Measurements from ENCODE around the gene ADPRS. TPM values are rescaled to one million over a fixed set of nuclear protein-coding genes. Genes with fewer than 3 reads are reported as not detected.
A peak's percentile ranks its signal among the peaks of the same experiment; 100 is the strongest.

The ADPRS gene
- total RNA-seq, 2 donors from 2014 or later, result 17.0 to 21.2 TPM

DNA sequence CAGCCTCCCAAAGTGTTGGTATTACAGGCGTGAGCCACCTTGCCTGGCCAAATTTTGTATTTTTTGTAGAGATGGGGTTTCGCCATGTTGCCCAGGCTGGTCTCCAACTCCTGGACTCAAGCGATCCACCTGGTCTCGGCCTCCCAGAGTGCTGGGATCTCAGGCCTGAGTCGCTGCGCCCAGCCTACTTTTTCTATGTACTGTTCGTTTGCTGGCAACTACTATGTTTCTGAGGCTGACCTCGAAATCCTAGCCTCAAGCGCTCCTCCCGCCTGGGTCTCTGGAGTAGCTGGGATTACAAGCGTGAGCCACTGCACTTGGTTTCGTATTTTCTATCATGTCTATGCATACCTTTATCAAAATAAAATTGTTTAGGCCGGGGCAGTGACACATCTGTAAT, 5.5 kb upstream of the ADPRS start:
- Mint-ChIP-seq H3K4me3 (no peak overlapping the region), H3K27me3 (peaks cover 29% of the 10 kb centered on the region), H3K27ac (no peak overlapping the region), H3K4me1 (peaks cover 6% of the 10 kb centered on the region), H3K36me3 (ENCODE audit: low read depth) (no peaks in the 10 kb centered on the region)
- no peaks in the 10 kb centered on the region for H3K9me3 ChIP-seq (ENCODE audit: control insufficient read depth, low read length, poor library complexity, severe bottlenecking)
- ATAC-seq, result no peak
- DNase-seq, result no peak

- no peak for DNase-seq
- H3K36me3 Mint-ChIP-seq (ENCODE audit: low read depth), result no peaks in the 10 kb centered on the region
- H3K27ac Mint-ChIP-seq, result no peak within 1 kb of the TSS
- H3K9me3 ChIP-seq (ENCODE audit: control insufficient read depth, low read length, poor library complexity, severe bottlenecking), result no peaks in the 10 kb centered on the region
- H3K4me1 Mint-ChIP-seq, result peaks cover 6% of the 10 kb centered on the region
- peaks cover 29% of the 10 kb centered on the region for H3K27me3 Mint-ChIP-seq
- ATAC-seq, result no peak
- peak within 1 kb of the TSS; percentile 28 for H3K4me3 Mint-ChIP-seq
Measured at GRCh38 chr1:36083635-36084496, 4.8 kb upstream of the ADPRS start, which contains the start of gene TEKT2. TEKT2 (plus strand) TSS chr1:36084094; CDS start chr1:36084922, 828 bp downstream.

DNA sequence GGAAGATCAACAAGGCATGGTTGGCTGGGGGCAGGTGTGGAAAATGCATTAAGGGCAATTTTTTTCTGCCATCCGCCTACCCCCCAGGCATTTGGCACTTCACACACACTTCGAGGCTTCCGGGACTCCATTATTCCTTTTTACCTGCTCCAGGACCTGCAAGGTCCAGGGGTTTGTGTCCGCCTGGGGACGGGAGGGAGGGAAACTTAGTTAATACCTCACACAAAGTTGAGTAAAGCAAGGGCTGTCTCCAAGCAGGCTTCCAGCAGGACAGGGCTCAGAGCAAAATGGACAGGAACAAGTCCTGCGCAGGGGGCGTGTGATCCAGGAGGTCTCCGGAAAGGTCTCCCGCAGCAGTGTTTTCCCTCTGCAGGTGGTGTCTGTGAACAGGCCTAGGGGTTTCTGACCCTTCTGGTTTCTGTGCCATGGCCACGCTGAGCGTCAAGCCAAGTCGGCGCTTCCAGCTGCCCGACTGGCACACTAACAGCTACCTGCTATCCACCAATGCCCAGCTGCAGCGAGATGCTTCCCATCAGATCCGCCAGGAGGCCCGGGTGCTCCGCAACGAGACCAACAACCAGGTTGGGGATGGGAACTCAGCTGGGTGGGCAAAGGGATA, 4.1 kb upstream of the ADPRS start:
- Mint-ChIP-seq H3K4me1 (peaks cover 9% of the 10 kb centered on the region), H3K27me3 (peaks cover 29% of the 10 kb centered on the region), H3K36me3 (ENCODE audit: low read depth) (peaks cover 1% of the 10 kb centered on the region), H3K27ac (no peak overlapping the region), H3K4me3 (peak overlapping the region; percentile 28)
- no peak for ATAC-seq
- DNase-seq, result no peak
- no peaks in the 10 kb centered on the region for H3K9me3 ChIP-seq (ENCODE audit: control insufficient read depth, low read length, poor library complexity, severe bottlenecking)

DNA sequence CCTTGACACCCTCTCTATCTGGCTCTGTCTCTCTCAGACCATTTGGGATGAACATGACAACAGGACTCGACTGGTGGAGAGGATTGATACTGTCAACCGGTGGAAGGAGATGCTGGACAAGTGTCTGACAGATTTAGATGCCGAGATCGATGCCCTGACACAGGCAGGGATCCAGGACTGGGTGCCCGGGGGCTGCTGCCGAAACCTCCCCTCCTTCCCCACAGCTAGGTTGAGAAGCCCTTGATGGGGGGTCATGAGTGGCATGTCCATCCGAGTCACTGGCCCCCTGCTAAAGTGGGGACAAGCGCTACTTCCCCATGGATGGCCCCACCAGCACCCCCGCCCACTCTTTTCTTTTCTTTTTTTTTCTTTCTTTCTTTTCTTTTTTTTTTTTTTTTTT, 3.6 kb upstream of the ADPRS start:
- peaks cover 13% of the 10 kb centered on the region for H3K4me1 Mint-ChIP-seq
- H3K27me3 Mint-ChIP-seq, result peaks cover 29% of the 10 kb centered on the region

GRCh38 chr1:36085686-36086526, 2.8 kb upstream of the ADPRS start:
- DNase-seq (no peak), ATAC-seq (no peak)
- Mint-ChIP-seq H3K36me3 (ENCODE audit: low read depth) (peaks cover 2% of the 10 kb centered on the region), H3K27ac (no peak overlapping the region), H3K4me3 (no peak overlapping the region), H3K27me3 (peaks cover 29% of the 10 kb centered on the region), H3K4me1 (peaks cover 13% of the 10 kb centered on the region)
- no peaks in the 10 kb centered on the region for H3K9me3 ChIP-seq (ENCODE audit: control insufficient read depth, low read length, poor library complexity, severe bottlenecking)

More for the DNA sequence above, 3.6 kb upstream of the ADPRS start:
- ATAC-seq (no peak), DNase-seq (no peak)
- Mint-ChIP-seq H3K4me3 (no peak overlapping the region), H3K27ac (no peak overlapping the region), H3K36me3 (ENCODE audit: low read depth) (peaks cover 2% of the 10 kb centered on the region)
- H3K9me3 ChIP-seq (ENCODE audit: control insufficient read depth, low read length, poor library complexity, severe bottlenecking), result no peaks in the 10 kb centered on the region

GRCh38 chr1:36086529-36087232, 2.0 kb upstream of the ADPRS start:
- no peaks in the 10 kb centered on the region for H3K9me3 ChIP-seq (ENCODE audit: control insufficient read depth, low read length, poor library complexity, severe bottlenecking)
- H3K36me3 Mint-ChIP-seq (ENCODE audit: low read depth), result peaks cover 2% of the 10 kb centered on the region
- peak overlapping the region; percentile 16 for H3K27ac Mint-ChIP-seq
- H3K4me3 Mint-ChIP-seq, result no peak overlapping the region
- DNase-seq, result no peak
- ATAC-seq, result no peak
- H3K4me1 Mint-ChIP-seq, result peaks cover 13% of the 10 kb centered on the region
- peaks cover 29% of the 10 kb centered on the region for H3K27me3 Mint-ChIP-seq

GRCh38 chr1:36087233-36088123, 1.2 kb upstream of the ADPRS start:
- H3K36me3 Mint-ChIP-seq (ENCODE audit: low read depth), result peaks cover 2% of the 10 kb centered on the region
- H3K27ac Mint-ChIP-seq, result peak overlapping the region; percentile 16
- ATAC-seq (no peak), DNase-seq (no peak)
- H3K9me3 ChIP-seq (ENCODE audit: control insufficient read depth, low read length, poor library complexity, severe bottlenecking), result no peaks in the 10 kb centered on the region
- H3K4me3 Mint-ChIP-seq, result no peak overlapping the region
- peaks cover 21% of the 10 kb centered on the region for H3K27me3 Mint-ChIP-seq
- peaks cover 11% of the 10 kb centered on the region for H3K4me1 Mint-ChIP-seq

DNA sequence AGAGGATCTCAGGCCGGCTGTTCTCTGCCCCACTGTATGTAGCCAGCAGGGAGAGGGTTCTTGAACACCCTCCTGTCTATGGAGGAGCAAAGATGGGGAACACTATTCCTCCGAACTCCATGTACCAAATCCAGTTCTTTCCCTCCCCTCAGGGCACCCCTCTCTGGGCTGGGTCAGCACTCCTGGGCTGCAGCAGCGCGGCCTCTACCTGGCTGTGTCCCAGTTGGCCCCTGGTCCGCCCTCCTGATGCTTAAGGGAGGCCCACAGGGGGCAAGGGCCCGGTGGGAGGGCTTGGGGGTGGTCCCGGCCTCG, 471 bp upstream of the ADPRS start:
- DNase-seq (no peak), ATAC-seq (no peak)
- peak overlapping the region; percentile 77 for H3K27ac Mint-ChIP-seq
- H3K36me3 Mint-ChIP-seq (ENCODE audit: low read depth), result peaks cover 2% of the 10 kb centered on the region
- peaks cover 19% of the 10 kb centered on the region for H3K27me3 Mint-ChIP-seq
- no peaks in the 10 kb centered on the region for H3K9me3 ChIP-seq (ENCODE audit: control insufficient read depth, low read length, poor library complexity, severe bottlenecking)
- peaks cover 11% of the 10 kb centered on the region for H3K4me1 Mint-ChIP-seq
- peak overlapping the region; percentile 93 for H3K4me3 Mint-ChIP-seq

DNA sequence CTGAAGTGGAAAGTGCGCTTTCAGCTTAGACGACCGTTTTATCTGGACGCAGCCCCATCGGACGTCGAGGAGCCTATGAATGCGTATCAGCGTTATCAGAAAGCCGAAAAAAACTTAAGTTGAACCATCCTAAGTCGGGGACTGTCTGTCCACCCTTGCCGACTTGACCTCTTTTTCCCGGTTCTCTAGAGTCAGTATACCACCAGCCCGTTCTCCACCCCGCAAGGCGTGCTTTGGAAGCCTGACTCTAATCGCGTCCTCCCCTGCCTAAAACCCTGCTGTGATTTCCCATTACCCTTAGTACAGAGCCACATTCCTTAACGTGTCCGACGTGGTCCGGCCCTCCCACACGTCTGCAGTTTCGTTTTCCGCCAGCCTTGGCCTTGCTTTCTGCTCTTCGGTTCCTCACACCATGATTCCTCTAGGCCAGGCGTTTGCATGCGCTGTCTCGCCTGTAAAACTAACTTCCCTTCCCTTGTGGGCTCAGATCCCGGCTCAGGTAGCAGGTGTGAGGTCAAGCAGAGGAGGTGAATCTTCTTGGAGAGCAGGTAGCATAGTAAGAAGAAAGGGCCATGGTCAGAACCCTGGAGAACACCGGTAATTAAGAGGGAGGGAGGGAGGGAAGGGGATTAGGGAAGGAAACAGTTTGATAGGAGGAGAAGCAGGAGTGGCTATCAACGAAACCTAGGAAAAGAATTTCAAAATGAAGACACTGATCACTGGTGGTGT, 865 bp downstream of the ADPRS start:
- Mint-ChIP-seq H3K27ac (peak overlapping the region; percentile 77), H3K4me3 (peak overlapping the region; percentile 93), H3K36me3 (ENCODE audit: low read depth) (peaks cover 2% of the 10 kb centered on the region), H3K4me1 (peaks cover 13% of the 10 kb centered on the region), H3K27me3 (peaks cover 19% of the 10 kb centered on the region)
- H3K9me3 ChIP-seq (ENCODE audit: control insufficient read depth, low read length, poor library complexity, severe bottlenecking), result no peaks in the 10 kb centered on the region
- no peak for ATAC-seq
- no peak for DNase-seq

GRCh38 chr1:36091141-36091540, 2.4 kb downstream of the ADPRS start:
- no peak overlapping the region for H3K27ac Mint-ChIP-seq
- peaks cover 2% of the 10 kb centered on the region for H3K36me3 Mint-ChIP-seq (ENCODE audit: low read depth)
- peaks cover 8% of the 10 kb centered on the region for H3K27me3 Mint-ChIP-seq
- H3K4me3 Mint-ChIP-seq, result no peak overlapping the region
- peaks cover 13% of the 10 kb centered on the region for H3K4me1 Mint-ChIP-seq
- ATAC-seq (no peak), DNase-seq (no peak)
- H3K9me3 ChIP-seq (ENCODE audit: control insufficient read depth, low read length, poor library complexity, severe bottlenecking), result no peaks in the 10 kb centered on the region

- H3K9me3 ChIP-seq (ENCODE audit: control insufficient read depth, low read length, poor library complexity, severe bottlenecking), result no peaks in the 10 kb centered on the region
- no peak overlapping the region for H3K27ac Mint-ChIP-seq
- ATAC-seq (no peak), DNase-seq (no peak)
- peaks cover 2% of the 10 kb centered on the region for H3K36me3 Mint-ChIP-seq (ENCODE audit: low read depth)
- peaks cover 4% of the 10 kb centered on the region for H3K27me3 Mint-ChIP-seq
- H3K4me1 Mint-ChIP-seq, result peaks cover 11% of the 10 kb centered on the region
- no peak overlapping the region for H3K4me3 Mint-ChIP-seq
Measured at GRCh38 chr1:36091698-36092097, 3.0 kb downstream of the ADPRS start.
